C4-2B (cell line): ENCODE measurements around the gene GPR137.
"Not testable (repeated sequence)": the region's sequence is repeated elsewhere in the genome, so short reads cannot be mapped to it uniquely, and the experiment has no call there.

Experiments used
- H3K27ac ChIP-seq: fragments of 450-650 bp; 2 replicates; pipeline ENCODE4 v1.5.1; 2017
- ZFX ChIP-seq: fragments of 450-650 bp; IDR thresholded peaks from 2 replicates; pipeline ENCODE4 v1.6.1; 2017
- TF ChIP-seq, protein P1 (sequence below): fragments of 450-650 bp; conservative IDR thresholded peaks from 2 replicates; pipeline ENCODE4 v1.5.1; 2017; ENCODE audit warnings: mild to moderate bottlenecking

The GPR137 gene

DNA sequence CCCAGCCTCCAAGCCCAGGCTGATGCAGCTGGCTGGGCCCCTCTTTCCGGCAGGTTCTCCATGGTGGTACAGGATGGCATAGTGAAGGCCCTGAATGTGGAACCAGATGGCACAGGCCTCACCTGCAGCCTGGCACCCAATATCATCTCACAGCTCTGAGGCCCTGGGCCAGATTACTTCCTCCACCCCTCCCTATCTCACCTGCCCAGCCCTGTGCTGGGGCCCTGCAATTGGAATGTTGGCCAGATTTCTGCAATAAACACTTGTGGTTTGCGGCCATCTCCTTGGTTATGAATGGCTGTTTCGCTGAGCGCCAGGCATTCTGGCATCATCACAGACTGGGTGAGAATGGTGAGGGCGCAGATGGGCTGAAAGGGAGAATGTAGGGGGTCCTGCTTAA lies 35.9 kb downstream of the GPR137 start:
- TF ChIP-seq, protein P1, sequence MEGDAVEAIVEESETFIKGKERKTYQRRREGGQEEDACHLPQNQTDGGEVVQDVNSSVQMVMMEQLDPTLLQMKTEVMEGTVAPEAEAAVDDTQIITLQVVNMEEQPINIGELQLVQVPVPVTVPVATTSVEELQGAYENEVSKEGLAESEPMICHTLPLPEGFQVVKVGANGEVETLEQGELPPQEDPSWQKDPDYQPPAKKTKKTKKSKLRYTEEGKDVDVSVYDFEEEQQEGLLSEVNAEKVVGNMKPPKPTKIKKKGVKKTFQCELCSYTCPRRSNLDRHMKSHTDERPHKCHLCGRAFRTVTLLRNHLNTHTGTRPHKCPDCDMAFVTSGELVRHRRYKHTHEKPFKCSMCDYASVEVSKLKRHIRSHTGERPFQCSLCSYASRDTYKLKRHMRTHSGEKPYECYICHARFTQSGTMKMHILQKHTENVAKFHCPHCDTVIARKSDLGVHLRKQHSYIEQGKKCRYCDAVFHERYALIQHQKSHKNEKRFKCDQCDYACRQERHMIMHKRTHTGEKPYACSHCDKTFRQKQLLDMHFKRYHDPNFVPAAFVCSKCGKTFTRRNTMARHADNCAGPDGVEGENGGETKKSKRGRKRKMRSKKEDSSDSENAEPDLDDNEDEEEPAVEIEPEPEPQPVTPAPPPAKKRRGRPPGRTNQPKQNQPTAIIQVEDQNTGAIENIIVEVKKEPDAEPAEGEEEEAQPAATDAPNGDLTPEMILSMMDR = no peak
- TF ChIP-seq ZFX = no peak
- H3K27ac ChIP-seq = no peak overlapping the region

DNA sequence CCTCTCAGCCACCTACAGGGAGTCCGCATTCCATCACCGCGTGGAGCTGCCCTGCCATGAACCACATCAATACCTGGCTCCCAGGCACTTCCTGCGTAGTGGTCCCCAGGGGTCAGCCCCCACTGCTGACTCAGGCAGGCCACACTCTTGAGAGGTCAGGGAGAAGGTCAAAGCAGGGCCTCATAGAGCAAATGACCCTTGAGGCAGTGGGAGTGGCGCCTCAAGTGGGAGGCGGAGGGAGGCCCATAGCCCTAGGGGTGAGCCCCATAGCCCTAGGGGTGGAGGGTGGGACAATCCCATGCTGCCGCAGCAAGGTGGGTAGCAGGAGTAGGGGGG lies 37.2 kb downstream of the GPR137 start:
- TF ChIP-seq ZFX = no peak
- TF ChIP-seq, protein P1 = no peak
- H3K27ac ChIP-seq = no peak overlapping the region

DNA sequence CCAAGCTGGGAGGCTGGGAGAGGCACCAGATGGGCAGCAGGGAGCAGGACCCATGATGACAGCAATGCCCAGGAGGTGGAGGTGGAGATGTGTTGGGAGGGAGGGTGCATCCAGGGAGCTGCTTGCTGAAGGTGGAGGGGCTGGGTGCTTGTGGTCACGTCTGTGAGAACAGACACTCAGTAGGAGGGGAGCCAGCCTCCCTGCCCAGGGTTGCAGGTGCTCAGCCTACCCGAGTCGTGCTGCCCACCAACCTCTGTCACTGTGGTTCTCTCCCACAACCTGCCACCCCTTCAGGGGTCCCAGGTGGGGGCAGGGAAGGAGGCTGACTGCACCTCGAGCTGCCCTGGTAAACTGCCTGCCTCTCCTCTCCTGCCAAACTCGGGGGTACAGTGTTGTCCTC lies 37.7 kb downstream of the GPR137 start:
- no peak for TF ChIP-seq ZFX
- TF ChIP-seq, protein P1 = no peak
- no peak overlapping the region for H3K27ac ChIP-seq

DNA sequence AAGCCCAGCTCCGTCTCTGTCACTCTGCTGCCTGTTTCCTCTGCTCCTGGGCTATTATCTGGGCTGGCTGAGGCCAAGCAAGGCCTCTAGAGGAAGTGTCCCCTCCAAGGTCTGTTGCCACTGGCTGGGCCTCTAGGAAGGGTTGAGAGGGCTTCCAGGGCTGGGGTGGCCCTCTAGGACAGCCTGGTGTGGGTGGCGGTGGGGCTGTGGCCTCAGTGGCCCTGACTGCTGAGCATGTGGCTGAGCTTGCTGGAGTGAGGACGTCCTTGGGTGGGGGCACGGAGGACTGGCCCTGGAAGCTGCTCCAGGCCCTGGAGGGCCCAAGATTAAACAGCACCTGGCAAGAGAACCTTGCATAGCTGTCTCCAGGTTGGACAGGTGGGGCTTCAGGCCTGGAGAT lies 38.3 kb downstream of the GPR137 start:
- not testable (repeated sequence) for H3K27ac ChIP-seq

DNA sequence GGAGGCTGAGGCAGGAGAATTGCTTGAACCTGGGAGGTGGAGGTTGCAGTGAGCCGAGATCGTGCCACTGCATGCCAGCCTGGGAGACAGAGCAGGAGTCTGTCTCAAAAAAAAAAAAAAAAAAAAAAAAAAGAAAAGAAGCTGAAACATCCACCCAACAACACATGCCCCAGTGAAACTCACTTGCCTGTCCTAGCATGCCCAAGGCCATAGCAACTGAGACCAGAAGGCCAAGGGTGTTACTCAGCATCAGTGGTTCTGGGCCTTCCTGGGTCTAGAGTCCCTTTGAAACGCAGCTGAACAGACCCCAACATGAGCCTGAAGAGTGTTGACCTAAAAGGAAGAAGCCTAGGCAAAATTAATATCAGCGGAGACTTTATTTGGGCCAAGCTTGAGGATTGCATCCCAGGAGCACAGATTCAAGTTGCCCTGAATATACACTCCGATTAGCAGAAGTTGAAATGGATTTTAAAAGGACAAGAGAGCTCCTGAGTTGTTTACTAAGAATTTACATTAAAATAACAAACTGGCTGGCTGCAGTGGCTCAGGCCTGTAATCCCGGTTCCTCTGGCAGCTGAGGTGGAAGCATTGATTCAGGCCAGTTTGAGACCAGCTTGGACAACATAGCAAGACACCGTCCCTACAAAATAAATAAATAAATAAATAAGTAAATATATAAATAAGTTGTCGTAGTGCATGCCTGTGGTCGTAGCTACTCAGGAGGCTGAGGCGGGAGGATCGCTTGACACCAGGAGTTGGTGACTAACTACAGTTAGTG lies 39.2 kb downstream of the GPR137 start:
- no peak overlapping the region for H3K27ac ChIP-seq
- TF ChIP-seq, protein P1 = no peak
- no peak for TF ChIP-seq ZFX

DNA sequence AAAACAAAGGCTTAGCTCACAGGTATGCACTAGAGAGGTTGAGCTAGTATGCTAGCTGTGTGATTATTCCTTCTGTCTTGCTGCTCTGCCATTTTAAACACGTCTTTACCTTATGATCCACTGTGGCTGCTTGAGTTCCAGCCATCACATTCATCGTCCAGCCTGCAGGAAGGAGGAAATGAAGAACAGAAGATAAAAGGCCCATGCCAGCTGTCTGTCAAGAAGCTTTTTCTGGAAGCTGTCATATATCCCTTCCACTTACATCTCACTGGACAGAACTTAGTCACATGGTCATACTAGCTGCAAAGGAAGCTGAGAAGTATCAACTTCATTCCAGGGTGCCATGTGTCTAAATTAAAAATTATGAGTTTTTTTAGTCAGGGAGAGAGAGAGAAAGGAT lies 41.7 kb downstream of the GPR137 start:
- no peak overlapping the region for H3K27ac ChIP-seq
- no peak for TF ChIP-seq ZFX
- TF ChIP-seq, protein P1 = no peak

DNA sequence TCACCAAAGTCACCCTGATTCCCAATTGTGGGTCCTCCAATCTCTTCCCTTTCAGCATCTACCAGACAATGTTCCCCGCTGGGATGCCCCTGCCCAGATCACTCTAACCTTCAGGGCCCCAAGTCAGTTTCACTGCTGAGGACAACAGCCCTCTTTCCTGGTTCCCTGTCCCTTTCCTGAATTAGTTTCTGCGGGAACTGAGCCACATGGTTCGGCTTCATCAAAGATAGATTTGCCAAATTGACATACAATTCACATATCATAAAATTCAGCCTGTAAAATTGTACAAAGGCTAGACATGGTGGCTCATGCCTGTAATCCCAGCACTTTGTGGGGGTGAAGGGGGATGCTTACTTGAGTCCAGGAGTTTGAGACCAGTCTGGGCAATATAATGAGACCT lies 42.3 kb downstream of the GPR137 start:
- peak overlapping the region; percentile 73; the same call in 1 of the 2 replicates for H3K27ac ChIP-seq
- TF ChIP-seq, protein P1 = no peak
- no peak for TF ChIP-seq ZFX

DNA sequence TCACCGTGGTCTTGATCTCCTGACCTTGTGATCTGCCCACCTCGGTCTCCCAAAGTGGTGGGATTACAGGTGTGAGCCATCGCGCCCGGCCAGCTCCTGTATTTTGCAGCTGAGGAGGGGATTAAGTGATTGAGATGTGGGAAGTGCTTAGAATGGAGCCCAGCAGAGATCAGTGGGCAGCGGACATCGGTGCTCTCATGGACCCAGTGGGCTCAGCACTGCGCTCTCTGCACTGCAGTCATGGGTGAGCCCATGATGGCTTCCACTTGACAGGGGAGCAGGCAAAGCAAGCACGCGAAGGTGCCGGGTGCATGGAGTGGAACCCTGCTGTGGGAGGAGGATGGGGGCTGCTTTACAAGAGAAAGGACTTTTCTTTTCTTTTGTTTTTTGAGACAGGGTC lies 45.2 kb downstream of the GPR137 start:
- H3K27ac ChIP-seq = peak overlapping the region; percentile 13
- TF ChIP-seq, protein P1 = no peak
- TF ChIP-seq ZFX = no peak
